Calu3 (cell line): Measurements from ENCODE around the gene SYNE2. TPM values are rescaled to one million over a fixed set of nuclear protein-coding genes. Genes with fewer than 3 reads are reported as not detected.
"Not testable (repeated sequence)": the region's sequence is repeated elsewhere in the genome, so short reads cannot be mapped to it uniquely, and the experiment has no call there.

Source experiments
- BruUV-seq: library from RNA; stranded (reverse); fragments of 400-500 nt; replicated peaks from 2 replicates; lab custom pipeline; 2021; lab: Mats Ljungman, UMichigan
- CTCF ChIA-PET: fragments of 300-600 bp; sonication (Branson Sonifier 250); formaldehyde crosslinking; loops from one replicate; lab custom pipeline; 2022; ENCODE audit warnings: antibody characterized with exemption; lab: Charles Lee
- DNase-seq: peaks from one replicate; pipeline ENCODE4 v3.0.0; 2022
- H3K27ac Mint-ChIP-seq: one replicate; pipeline ENCODE4 v1.8.0; 2022; ENCODE audit warnings: mixed read lengths; ENCODE audit not compliant: unreplicated experiment
- H3K27me3 Mint-ChIP-seq: one replicate; pipeline ENCODE4 v1.8.0; 2022; ENCODE audit warnings: mixed read lengths; ENCODE audit not compliant: unreplicated experiment
- H3K36me3 Mint-ChIP-seq: one replicate; pipeline ENCODE4 v1.8.0; 2022; ENCODE audit warnings: mild to moderate bottlenecking, moderate library complexity, mixed read lengths; ENCODE audit not compliant: insufficient read depth, unreplicated experiment
- H3K4me1 Mint-ChIP-seq: one replicate; pipeline ENCODE4 v1.8.0; 2022; ENCODE audit warnings: mild to moderate bottlenecking, low read depth, mixed read lengths; ENCODE audit not compliant: unreplicated experiment
- H3K4me3 Mint-ChIP-seq: one replicate; pipeline ENCODE4 v1.8.0; 2022; ENCODE audit warnings: mild to moderate bottlenecking, low read depth, moderate library complexity, mixed read lengths; ENCODE audit not compliant: unreplicated experiment
- H3K9me3 Mint-ChIP-seq: one replicate; pipeline ENCODE4 v1.8.0; 2022; ENCODE audit warnings: low read depth, mixed read lengths; ENCODE audit not compliant: unreplicated experiment
- CTCF ChIP-seq: fragments of 200-600 bp; IDR thresholded peaks from one replicate; pipeline ENCODE4 v1.8.0; 2022; ENCODE audit warnings: antibody characterized with exemption; ENCODE audit not compliant: unreplicated experiment
- intact Hi-C: fragments of 100-400 bp; cut with micrococcal nuclease; formaldehyde crosslinking; loops from one replicate; pipeline ENCODE4 v1.10.0; 2022; ENCODE audit not compliant: unreplicated experiment
- total RNA-seq: library from RNA; stranded (reverse); gene quantifications from 2 replicates; pipeline ENCODE4 v1.2.3, GENCODE V29; 2022

The SYNE2 gene
- total RNA-seq, 1 experiment from 2014 or later, result 171 TPM

- peaks cover 15% of the 10 kb centered on the region for H3K36me3 Mint-ChIP-seq
- H3K4me3 Mint-ChIP-seq, result no peak overlapping the region
- no peaks in the 10 kb centered on the region for H3K4me1 Mint-ChIP-seq
- H3K27ac Mint-ChIP-seq, result no peak overlapping the region
- TF ChIP-seq CTCF, result no peak
- no TSS peak for BruUV-seq
- H3K9me3 Mint-ChIP-seq, result no peaks in the 10 kb centered on the region
- intact Hi-C loops, result no loop called here
- H3K27me3 Mint-ChIP-seq, result no peaks in the 10 kb centered on the region
- DNase-seq, result no peak
- CTCF ChIA-PET, result interaction anchor here (0.6 kb wide), 1 partner anchor 251 kb away, joined by 3 read pairs; no protein-coding TSS in a partner anchor
Observed at GRCh38 chr14:64170181-64170580, 317.4 kb downstream of the SYNE2 start.

GRCh38 chr14:64174922-64175782, 322.3 kb downstream of the SYNE2 start:
- no TSS peak for BruUV-seq
- CTCF ChIA-PET, result no interaction called here
- intact Hi-C loops, result no loop called here
- Mint-ChIP-seq H3K27ac (no peak overlapping the region), H3K36me3 (peaks cover 43% of the 10 kb centered on the region), H3K4me3 (no peak overlapping the region), H3K4me1 (no peaks in the 10 kb centered on the region), H3K27me3 (no peaks in the 10 kb centered on the region), H3K9me3 (no peaks in the 10 kb centered on the region)
- no peak for TF ChIP-seq CTCF
- DNase-seq, result no peak

- no peak for DNase-seq
- Mint-ChIP-seq H3K36me3 (peaks cover 42% of the 10 kb centered on the region), H3K9me3 (no peaks in the 10 kb centered on the region), H3K27ac (no peak overlapping the region), H3K27me3 (no peaks in the 10 kb centered on the region), H3K4me1 (no peaks in the 10 kb centered on the region), H3K4me3 (no peak overlapping the region)
- no peak for TF ChIP-seq CTCF
- no TSS peak for BruUV-seq
- intact Hi-C loops, result no loop called here
- CTCF ChIA-PET, result no interaction called here
Observed at GRCh38 chr14:64176330-64176729, 323.5 kb downstream of the SYNE2 start.

- BruUV-seq, result no TSS peak
- peaks cover 28% of the 10 kb centered on the region for H3K36me3 Mint-ChIP-seq
- no peak for DNase-seq
- H3K27ac Mint-ChIP-seq, result no peak overlapping the region
- no peaks in the 10 kb centered on the region for H3K27me3 Mint-ChIP-seq
- no peak for TF ChIP-seq CTCF
- H3K4me3 Mint-ChIP-seq, result no peak overlapping the region
- intact Hi-C loops, result no loop called here
- CTCF ChIA-PET, result no interaction called here
- no peaks in the 10 kb centered on the region for H3K4me1 Mint-ChIP-seq
- no peaks in the 10 kb centered on the region for H3K9me3 Mint-ChIP-seq
Observed at GRCh38 chr14:64178814-64179213, 326.0 kb downstream of the SYNE2 start.

- H3K27ac Mint-ChIP-seq, H3K9me3 Mint-ChIP-seq, DNase-seq, BruUV-seq, H3K4me1 Mint-ChIP-seq, H3K4me3 Mint-ChIP-seq, H3K27me3 Mint-ChIP-seq, intact Hi-C loops, CTCF ChIA-PET: not testable (repeated sequence)
- peaks cover 19% of the 10 kb centered on the region for H3K36me3 Mint-ChIP-seq
Observed at GRCh38 chr14:64182908-64183307, 330.1 kb downstream of the SYNE2 start.
